Dedifferentiated amniotic fluid mesenchymal stem cell (primary cell): ENCODE data around the gene KIAA1614.

ENCODE experiments used
- DNase-seq: peaks from one replicate; pipeline ENCODE4 v3.0.0-alpha.2; 2016; ENCODE audit errors: extremely low spot score

The KIAA1614 gene

GRCh38 chr1:180908074-180908765, 4.5 kb upstream of the KIAA1614 start:
- DNase-seq: no peak

- no peak for DNase-seq
These were observed 3.7 kb upstream of the KIAA1614 start for GRCh38 chr1:180909005-180909414.

GRCh38 chr1:180909462-180909976, 3.2 kb upstream of the KIAA1614 start:
- no peak for DNase-seq

DNA sequence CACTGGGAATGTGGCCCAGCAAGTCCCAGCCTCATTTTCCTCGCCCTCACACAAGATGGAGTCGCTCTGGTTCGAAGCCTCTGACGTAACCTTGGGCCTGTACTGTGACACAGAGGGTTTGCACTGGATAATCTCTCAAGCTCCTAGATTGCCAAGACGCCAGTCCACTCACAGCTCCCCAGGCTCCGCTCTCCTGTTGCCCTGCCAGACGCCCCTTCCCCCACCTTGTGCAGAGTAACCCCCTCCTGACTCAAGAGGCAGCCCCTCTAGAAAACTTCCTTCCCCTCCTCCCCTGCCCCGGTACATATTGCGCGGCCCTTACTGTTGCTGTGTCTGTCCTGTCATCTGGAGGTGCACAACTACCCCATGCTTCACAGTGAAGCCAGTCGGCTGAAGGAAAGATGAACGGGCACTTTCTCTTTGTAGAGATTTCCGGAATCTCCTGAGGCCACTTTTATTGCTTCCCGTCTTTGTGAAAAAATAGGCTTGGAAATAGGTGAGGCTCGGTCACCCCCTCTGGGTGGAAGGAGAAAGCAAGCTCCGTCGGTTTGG, 981 bp upstream of the KIAA1614 start:
- DNase-seq: no peak

GRCh38 chr1:180912211-180912800, 391 bp upstream of the KIAA1614 start:
- peak; percentile 26 for DNase-seq

DNA sequence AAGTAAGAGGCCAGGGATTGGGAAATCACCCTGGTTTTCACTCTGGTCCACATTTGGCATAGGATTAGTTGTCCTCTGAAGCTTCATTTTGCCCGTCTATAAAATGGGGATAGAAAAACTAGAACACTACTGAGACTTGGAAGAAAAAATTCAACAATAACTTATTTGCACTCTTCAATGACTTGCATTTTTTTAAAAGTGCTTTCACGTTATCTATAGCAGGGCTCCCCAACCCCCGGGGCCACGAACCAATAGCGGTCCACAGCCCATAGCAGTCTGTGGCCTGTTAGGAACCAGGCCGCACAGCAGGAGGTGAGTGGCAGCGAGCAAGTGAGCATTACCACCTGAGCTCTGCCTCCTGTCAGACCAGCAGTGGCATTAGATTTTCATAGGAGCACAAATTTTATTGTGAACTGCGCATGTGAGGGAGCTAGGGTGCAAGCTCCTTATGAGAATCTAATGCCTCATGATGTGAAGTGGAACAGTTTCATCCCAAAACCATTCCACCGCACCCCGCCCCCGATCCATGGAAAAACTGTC, 2.8 kb downstream of the KIAA1614 start:
- no peak for DNase-seq

GRCh38 chr1:180916012-180916770, 3.5 kb downstream of the KIAA1614 start:
- no peak for DNase-seq

DNA sequence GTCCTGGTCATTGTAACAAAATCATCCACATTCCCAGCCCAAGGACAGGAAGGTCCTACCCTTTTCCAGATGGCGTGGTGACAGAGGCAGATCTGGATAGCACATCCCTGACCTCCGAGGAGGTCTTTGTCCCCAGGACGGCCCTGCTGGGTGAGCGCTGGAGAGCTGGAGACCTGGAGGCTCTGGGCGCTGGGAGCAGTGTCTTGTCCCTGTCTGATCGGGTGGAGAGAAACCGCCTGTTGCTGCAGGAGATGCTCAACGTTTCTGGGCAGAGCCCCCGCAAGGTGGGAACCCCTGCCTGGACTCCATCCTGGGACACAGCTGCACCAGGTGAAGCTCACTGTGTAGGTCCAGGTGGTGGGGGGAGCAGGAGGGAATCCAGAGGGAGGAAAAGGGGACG, 4.1 kb downstream of the KIAA1614 start:
- DNase-seq: no peak

- DNase-seq: no peak
These were observed 4.8 kb downstream of the KIAA1614 start for GRCh38 chr1:180917306-180918065.

GRCh38 chr1:180918519-180918918, 5.8 kb downstream of the KIAA1614 start:
- DNase-seq: no peak

- DNase-seq: no peak
These were observed 6.5 kb downstream of the KIAA1614 start for GRCh38 chr1:180919183-180919700.

DNA sequence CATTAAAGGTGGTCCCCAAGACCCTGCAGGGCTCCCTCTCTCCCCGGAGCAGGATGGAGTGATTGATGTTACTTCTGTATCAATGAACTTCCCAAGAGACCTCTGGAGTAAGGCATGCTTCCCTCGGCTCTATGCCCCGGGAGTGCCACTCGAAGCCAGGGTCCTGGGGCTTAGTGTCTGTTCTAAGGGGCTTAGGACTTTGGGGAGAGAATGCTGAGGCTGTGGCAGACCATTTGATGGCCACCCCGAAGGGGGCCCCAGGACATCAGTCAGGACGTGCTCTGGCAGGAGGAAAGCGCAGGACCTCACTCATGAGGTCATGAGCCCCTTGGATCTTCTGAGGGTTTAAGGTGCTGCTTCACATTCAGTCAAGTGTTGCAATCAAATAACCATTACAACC, 7.5 kb downstream of the KIAA1614 start:
- no peak for DNase-seq

DNA sequence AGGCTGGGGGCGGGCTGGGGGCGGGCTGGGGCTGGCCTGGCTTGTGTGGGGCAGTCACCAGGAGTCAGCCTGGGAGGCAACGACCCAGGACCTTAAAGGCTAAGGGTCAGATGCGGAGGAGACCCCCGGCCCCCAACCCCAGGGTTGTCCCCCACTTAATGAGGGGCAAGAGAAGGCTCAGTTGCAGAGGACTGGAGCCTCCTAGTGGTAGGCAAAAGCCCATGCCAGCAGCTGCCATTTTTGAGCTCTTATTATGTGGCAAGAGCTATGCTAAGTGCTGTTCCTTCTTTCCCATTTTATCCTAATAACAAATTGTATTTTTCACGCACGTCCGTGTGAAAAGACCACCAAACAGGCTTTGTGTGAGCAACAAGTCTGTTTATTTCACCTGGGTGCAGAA, 8.0 kb downstream of the KIAA1614 start:
- no peak for DNase-seq

DNA sequence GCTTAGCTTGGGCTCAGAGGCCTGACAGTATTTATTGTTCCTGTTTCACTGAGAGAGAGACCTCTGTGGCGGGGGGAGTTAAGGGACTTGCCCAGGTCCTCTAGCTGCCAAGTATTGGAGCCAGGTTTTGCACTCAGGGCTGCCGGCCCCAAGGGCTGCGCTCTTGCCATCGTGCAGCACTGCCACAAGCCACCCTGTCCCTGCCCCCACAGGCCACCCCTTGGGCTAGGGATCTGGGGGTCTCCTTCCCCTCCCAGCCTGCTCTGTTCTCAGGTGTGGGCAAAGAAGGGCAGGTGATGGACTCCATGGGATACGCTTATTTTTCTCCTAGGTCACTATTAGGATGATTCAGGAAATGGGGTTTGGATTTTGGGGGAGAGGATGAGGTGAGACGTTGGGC, 8.7 kb downstream of the KIAA1614 start:
- no peak for DNase-seq

DNA sequence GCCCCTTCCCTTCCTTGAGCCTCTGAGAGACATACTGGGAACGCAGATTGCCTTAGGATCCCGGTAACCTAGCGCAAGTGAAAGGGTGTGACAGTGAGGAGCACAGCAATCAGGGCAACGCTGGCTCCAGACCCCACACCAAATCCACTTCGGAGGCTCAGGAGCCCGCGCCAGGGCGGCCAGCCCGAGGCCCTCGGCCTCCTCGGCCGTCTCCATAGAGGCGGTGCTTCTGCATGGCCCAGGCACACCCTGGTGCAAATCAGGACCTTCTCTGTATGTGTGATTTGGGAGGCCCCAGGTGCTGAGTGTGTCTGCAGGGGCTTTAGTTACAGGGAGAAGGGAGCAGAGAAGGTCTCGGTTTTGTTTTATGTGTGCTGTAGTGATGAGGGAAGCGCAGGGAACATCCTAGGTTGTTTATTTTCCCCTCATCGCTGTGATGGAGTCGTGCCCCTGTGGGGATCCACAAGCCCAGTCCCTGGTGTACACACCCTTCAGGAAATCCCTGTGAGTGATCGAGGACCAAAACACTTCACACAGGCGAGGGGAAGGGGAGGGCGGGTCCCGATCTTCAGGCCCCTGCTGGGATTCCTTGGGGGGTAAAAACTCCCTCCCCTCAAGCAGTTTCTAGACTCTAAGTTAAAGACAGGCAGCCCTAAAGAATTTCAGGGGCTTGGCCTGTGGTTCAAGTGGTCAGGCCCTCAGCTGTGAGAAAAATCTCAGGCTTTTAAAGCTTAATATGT, 9.4 kb downstream of the KIAA1614 start:
- DNase-seq: no peak

GRCh38 chr1:180922631-180923015, 9.9 kb downstream of the KIAA1614 start:
- no peak for DNase-seq

DNA sequence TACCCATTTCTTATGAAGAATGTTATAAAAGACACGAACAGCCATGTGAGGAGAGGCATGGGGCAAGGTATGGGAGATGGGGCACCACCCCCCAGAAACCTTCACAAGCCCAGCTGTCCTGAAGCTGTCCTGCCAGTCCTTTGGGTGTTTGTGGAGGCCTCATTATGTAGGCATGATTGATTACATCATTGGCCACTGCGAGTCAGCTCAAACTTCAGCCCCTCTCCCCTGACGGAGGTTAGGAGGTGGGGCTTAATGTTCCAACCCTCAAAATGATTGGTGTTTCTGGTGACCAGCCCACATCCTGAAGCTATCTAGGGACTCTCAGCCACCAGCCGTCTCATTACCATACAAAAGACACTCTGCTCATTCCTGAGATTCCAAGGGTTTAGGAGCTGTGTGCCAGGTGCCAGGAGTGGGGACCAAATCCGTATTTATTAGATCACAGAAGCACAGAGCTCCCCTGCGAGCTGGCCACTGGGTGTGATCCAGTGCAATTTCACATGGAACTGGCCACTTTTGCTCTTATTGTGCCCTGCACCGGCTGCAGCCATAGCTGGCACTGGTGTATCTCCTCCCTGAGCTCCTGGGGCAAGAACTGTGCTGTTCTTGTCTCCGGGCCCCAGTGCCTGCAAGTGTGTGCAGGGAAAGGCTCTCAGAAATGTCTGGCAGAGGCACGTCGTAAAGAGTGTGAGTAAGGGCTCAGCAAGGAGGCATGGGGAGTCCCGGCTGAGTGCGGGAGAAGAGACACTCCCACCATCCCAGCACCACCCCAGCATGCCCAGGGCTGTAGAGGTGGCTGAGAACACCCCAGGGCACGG, 10.5 kb downstream of the KIAA1614 start:
- no peak for DNase-seq

DNA sequence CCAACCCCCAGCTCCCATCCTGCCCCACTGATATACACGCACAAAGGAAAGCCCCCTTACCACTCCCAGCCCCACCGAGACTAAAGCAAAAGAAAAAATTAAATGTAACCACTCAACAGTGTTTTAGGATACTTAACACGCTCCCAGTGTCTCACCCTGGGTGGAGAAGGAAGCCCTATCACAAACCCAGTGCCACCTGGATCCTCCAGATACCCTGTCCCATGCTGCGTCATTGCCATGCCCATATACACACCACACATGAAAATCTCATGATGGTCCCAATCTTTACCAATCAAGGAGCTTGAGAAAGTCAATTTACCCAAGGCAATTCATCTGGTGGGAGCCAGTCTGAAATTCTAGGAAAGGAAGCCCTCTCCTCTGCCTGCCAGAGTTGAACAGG, 11.2 kb downstream of the KIAA1614 start:
- no peak for DNase-seq

GRCh38 chr1:180924939-180925338, 12.2 kb downstream of the KIAA1614 start:
- no peak for DNase-seq
